ENCODE measurements around the gene SUSD6.
A peak's percentile ranks its signal among the peaks of the same experiment; 100 is the strongest.
"Not testable (repeated sequence)": the region's sequence is repeated elsewhere in the genome, so short reads cannot be mapped to it uniquely, and the experiment has no call there.

The SUSD6 gene

GRCh38 chr14:69591317-69591716 is 20.1 kb upstream of the SUSD6 start:
- no peak for DNase-seq (ENCODE audit: low spot score)

- no peak for DNase-seq (ENCODE audit: low spot score)
Measured at GRCh38 chr14:69593018-69593677, 18.2 kb upstream of the SUSD6 start.

- DNase-seq (ENCODE audit: low spot score): no peak
Measured at GRCh38 chr14:69594846-69595245, 16.6 kb upstream of the SUSD6 start.

GRCh38 chr14:69595336-69595735 is 16.1 kb upstream of the SUSD6 start:
- DNase-seq (ENCODE audit: low spot score): no peak

- not testable (repeated sequence) for DNase-seq (ENCODE audit: low spot score)
Measured at GRCh38 chr14:69599431-69599830, 12.0 kb upstream of the SUSD6 start.

GRCh38 chr14:69600304-69600891 is 11.0 kb upstream of the SUSD6 start:
- no peak for DNase-seq (ENCODE audit: low spot score)

GRCh38 chr14:69605738-69606137 is 5.7 kb upstream of the SUSD6 start:
- DNase-seq (ENCODE audit: low spot score): no peak

- no peak for DNase-seq (ENCODE audit: low spot score)
Measured at GRCh38 chr14:69606258-69607184, 4.9 kb upstream of the SUSD6 start.

- DNase-seq (ENCODE audit: low spot score): peak; percentile 28
Measured at GRCh38 chr14:69610020-69610873, 1.1 kb upstream of the SUSD6 start.

- no peak for DNase-seq (ENCODE audit: low spot score)
Measured at GRCh38 chr14:69610874-69611171, 573 bp upstream of the SUSD6 start.

- peak; percentile 61 for DNase-seq (ENCODE audit: low spot score)
Measured at GRCh38 chr14:69612014-69612782, 802 bp downstream of the SUSD6 start.

GRCh38 chr14:69612783-69613130 is 1.4 kb downstream of the SUSD6 start:
- peak; percentile 41 for DNase-seq (ENCODE audit: low spot score)

GRCh38 chr14:69613312-69614073 is 2.1 kb downstream of the SUSD6 start:
- DNase-seq (ENCODE audit: low spot score): no peak

GRCh38 chr14:69614592-69614991 is 3.2 kb downstream of the SUSD6 start:
- DNase-seq (ENCODE audit: low spot score): peak; percentile 88

- no peak for DNase-seq (ENCODE audit: low spot score)
Measured at GRCh38 chr14:69615121-69615495, 3.7 kb downstream of the SUSD6 start.

GRCh38 chr14:69615496-69616407 is 4.4 kb downstream of the SUSD6 start:
- DNase-seq (ENCODE audit: low spot score): peak; percentile 88

GRCh38 chr14:69616408-69616773 is 5.0 kb downstream of the SUSD6 start:
- no peak for DNase-seq (ENCODE audit: low spot score)

GRCh38 chr14:69617796-69618195 is 6.4 kb downstream of the SUSD6 start:
- no peak for DNase-seq (ENCODE audit: low spot score)

GRCh38 chr14:69619012-69619411 is 7.6 kb downstream of the SUSD6 start:
- no peak for DNase-seq (ENCODE audit: low spot score)

- DNase-seq (ENCODE audit: low spot score): no peak
Measured at GRCh38 chr14:69620211-69620611, 8.8 kb downstream of the SUSD6 start.
